Fibroblast of mammary gland (primary cell): ENCODE results near the gene PIK3R1.
A peak's percentile ranks its signal among the peaks of the same experiment; 100 is the strongest.

Experiments used
- DNase-seq: peaks from one replicate; pipeline ENCODE4 v3.0.0-alpha.2; 2010; ENCODE audit warnings: low read depth
- H3K4me3 ChIP-seq: 2 replicates; pipeline ENCODE4 v1.5.1; 2011; ENCODE audit warnings: low read depth, mild to moderate bottlenecking, low read length, moderate library complexity; ENCODE audit not compliant: control insufficient read depth
- CTCF ChIP-seq: conservative IDR thresholded peaks from 2 replicates; pipeline ENCODE4 v1.5.1; 2011; ENCODE audit warnings: low read depth, low read length, inconsistent platforms; ENCODE audit not compliant: control insufficient read depth, insufficient read depth

Gene PIK3R1

GRCh38 chr5:68320413-68320986, 104.9 kb downstream of the PIK3R1 start:
- TF ChIP-seq CTCF = no peak
- no peak overlapping the region for H3K4me3 ChIP-seq
- DNase-seq = no peak

- DNase-seq = no peak
- H3K4me3 ChIP-seq = no peak overlapping the region
- TF ChIP-seq CTCF = no peak
Observed at GRCh38 chr5:68325065-68325580, 109.6 kb downstream of the PIK3R1 start.

GRCh38 chr5:68329554-68330255, 114.1 kb downstream of the PIK3R1 start:
- no peak overlapping the region for H3K4me3 ChIP-seq
- DNase-seq = peak; percentile 48
- no peak for TF ChIP-seq CTCF

DNA sequence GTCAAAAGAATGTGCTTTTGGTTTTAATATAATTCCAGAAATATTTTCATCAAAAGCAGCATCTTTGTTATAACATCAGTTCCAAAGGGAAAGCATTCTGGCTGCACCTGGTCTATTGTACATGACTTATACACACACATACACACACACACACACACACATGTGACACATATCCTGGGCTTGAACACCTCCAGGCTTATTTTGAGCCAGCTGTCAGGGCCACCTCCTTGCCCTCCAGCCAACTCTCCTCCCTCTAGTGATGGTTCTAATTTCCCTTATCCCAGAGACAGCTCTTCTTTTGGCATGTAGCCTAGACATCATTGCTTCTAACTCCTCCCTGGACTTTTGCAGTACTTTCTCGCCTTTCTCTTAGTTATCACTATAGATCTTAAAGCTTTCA, 115.0 kb downstream of the PIK3R1 start:
- no peak overlapping the region for H3K4me3 ChIP-seq
- DNase-seq = peak; percentile 77
- no peak for TF ChIP-seq CTCF

DNA sequence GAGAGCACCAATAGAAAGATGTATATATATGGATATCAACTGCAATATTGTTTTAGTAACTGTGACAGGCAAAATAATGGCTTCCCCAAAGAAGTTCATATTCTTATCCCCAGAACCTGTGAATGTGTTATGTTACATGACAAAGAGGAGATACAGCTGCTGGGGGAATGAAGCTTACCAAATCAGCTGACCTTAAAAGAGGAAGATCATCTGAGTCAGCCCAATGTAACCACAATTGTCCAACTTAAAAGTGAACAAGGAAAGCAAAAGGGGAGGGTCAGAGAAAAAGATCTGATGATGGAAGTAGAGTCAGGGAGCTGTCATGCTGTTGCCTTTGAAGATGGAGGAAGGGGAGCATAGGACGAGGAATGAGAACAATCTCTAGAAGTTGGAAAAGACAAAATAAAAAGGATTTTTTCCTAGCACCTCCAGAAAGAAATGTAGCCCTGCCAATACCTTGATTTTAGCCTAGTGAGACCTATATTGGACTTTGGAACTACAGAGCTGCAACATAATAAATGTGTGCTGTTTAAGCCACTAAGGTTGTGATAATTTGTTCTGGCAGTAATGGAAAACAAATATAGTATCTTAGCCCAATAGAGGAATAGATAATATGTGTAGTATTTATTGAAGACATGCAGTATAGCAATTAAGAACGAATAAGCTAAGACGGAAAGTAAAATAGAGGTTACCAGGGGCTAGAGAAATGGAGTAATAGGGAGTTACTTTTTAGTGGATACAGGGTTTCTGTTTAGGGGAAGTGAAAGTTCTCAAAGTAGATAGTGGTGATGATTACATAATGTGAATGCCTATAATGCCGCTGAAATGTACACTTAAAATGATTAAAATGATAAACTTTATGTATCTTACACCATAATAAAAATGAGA, 115.9 kb downstream of the PIK3R1 start:
- DNase-seq = peak; percentile 84
- H3K4me3 ChIP-seq = no peak overlapping the region
- TF ChIP-seq CTCF = no peak

DNA sequence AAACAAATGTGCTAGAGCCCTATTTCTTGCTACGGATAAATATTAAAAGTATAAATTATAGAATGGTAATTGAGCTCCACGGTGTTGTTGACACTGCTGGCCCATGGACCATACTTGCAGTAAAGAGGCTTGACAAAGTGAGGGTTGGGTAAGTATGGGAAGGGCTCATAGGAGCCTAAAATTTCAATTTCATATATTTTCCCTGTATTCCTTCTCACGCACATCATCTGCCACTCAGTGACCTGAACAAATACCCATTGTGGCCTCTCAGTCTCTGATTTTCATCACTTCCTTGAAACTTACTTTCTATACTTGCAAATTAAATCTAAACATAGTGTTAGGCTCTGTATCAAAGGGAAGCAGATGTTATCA, 116.5 kb downstream of the PIK3R1 start:
- DNase-seq = no peak
- no peak for TF ChIP-seq CTCF
- no peak overlapping the region for H3K4me3 ChIP-seq
